HEK293 (cell line): Measurements from ENCODE around the gene CEP44.

Experiments used
- CTCF ChIP-seq: fragments of 450-650 bp; formaldehyde crosslinking; IDR thresholded peaks from 2 replicates; pipeline ENCODE4 v1.5.1; 2016; ENCODE audit warnings: missing biosample characterization, missing genetic modification characterization
- GLI4 ChIP-seq: fragments of 450-650 bp; formaldehyde crosslinking; IDR thresholded peaks from 2 replicates; pipeline ENCODE4 v1.5.1; 2016; ENCODE audit warnings: missing biosample characterization, missing genetic modification characterization
- PATZ1 ChIP-seq: fragments of 450-650 bp; formaldehyde crosslinking; IDR thresholded peaks from 2 replicates; pipeline ENCODE4 v1.5.1; 2016; ENCODE audit warnings: missing biosample characterization, missing genetic modification characterization
- SP7 ChIP-seq: fragments of 450-650 bp; formaldehyde crosslinking; IDR thresholded peaks from 2 replicates; pipeline ENCODE4 v1.5.1; 2016; ENCODE audit warnings: missing biosample characterization, missing genetic modification characterization
- ZNF274 ChIP-seq, 2 experiments: fragments of 200-500 bp in 1 of 2; fragments of 450-650 bp in 1 of 2; sonication (Bioruptor generic) in 1 of 2; formaldehyde crosslinking in 1 of 2; IDR thresholded peaks; 2 replicates each; pipeline versions ENCODE4 v1.5.1 to v1.6.1; 2014 to 2016; ENCODE audit warnings: borderline replicate concordance in 1 of 2, inconsistent platforms in 1 of 2, low read length in 1 of 2, missing biosample characterization in 1 of 2, missing genetic modification characterization in 1 of 2
- ZNF341 ChIP-seq: fragments of 450-650 bp; formaldehyde crosslinking; IDR thresholded peaks from 2 replicates; pipeline ENCODE4; 2016; ENCODE audit warnings: low read depth, missing biosample characterization, missing genetic modification characterization
- ZNF423 ChIP-seq: fragments of 450-650 bp; formaldehyde crosslinking; IDR thresholded peaks from 2 replicates; pipeline ENCODE4 v1.5.1; 2016; ENCODE audit warnings: missing biosample characterization, missing genetic modification characterization
- ZNF549 ChIP-seq: fragments of 450-650 bp; IDR thresholded peaks from 2 replicates; pipeline ENCODE4 v1.5.1; 2018; ENCODE audit warnings: missing biosample characterization, missing genetic modification characterization, mild to moderate bottlenecking, inconsistent platforms, moderate library complexity

- TF ChIP-seq CTCF (tag by site-specific recombination), result no peak
- TF ChIP-seq PATZ1, result no peak
- no peak for TF ChIP-seq SP7 (tag by site-specific recombination)
- no peak for TF ChIP-seq GLI4 (tag by site-specific recombination)
- no peak for TF ChIP-seq ZNF274 (IDR thresholded peaks at IDR 0.05; ENCODE audit: low read length)
- TF ChIP-seq ZNF274 (tag by site-specific recombination; IDR thresholded peaks at IDR 0.05; ENCODE audit: borderline replicate concordance), result no peak
- TF ChIP-seq ZNF549 (tag by site-specific recombination), result no peak
- TF ChIP-seq ZNF423 (tag by site-specific recombination), result no peak
- TF ChIP-seq ZNF341 (tag by site-specific recombination), result no peak
These were observed 57.0 kb downstream of the CEP44 start for GRCh38 chr4:174340714-174341113.
